NCI-H748 (cell line): Measurements from ENCODE around the gene MRPL22.
"Not testable (repeated sequence)": the region's sequence is repeated elsewhere in the genome, so short reads cannot be mapped to it uniquely, and the experiment has no call there.

ENCODE experiments used
- DNase-seq: peaks from one replicate; lab custom pipeline; 2025; ENCODE audit not compliant: unreplicated experiment; lab: John Stamatoyannopoulos, UW

MRPL22 gene

DNA sequence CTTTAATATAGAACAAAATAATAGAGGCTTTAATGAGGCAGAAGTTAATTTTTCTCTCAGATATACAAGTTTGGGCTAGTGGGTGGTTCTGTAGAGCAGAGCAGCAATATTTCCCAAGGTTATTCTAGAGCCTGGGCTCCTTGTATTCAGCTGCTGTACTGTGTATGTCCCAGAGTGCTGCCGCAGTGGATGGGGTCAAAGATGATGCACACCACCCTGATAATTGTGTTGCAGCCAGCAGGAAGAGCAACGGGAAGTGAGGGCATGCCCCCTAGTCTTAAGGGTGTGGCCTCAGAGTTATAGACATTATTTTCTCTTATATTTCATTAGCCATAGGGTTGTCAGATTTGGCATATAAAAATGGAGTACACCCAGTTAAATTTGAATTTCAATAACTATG is 48.8 kb downstream of the MRPL22 start:
- DNase-seq: peak; percentile 11

DNA sequence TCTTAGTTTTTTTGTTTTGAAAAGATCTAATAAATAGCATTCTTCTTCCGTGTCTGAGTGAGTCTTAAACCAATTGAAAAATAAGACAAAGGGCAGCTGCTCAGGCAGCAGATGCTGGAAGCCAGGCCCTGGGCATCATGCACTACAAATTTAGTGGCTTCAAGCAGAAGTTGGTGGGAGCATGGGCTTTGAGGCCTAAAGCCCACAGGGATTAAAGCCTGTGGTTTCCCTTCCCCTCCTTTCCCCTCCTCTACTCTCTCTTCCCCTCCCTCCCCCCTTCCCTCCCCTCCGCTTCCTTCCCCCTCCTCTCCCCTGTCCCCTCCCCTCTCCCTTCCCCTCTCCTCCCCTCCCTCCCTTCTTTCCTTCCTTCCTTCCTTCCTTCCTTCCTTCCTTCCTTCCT is 52.6 kb downstream of the MRPL22 start:
- no peak for DNase-seq

- peak; percentile 10 for DNase-seq
Measured at GRCh38 chr5:154995679-154996078, 54.8 kb downstream of the MRPL22 start.

GRCh38 chr5:154997746-154998145 is 56.9 kb downstream of the MRPL22 start:
- no peak for DNase-seq

GRCh38 chr5:154999865-155000264 is 59.0 kb downstream of the MRPL22 start:
- DNase-seq: no peak

DNA sequence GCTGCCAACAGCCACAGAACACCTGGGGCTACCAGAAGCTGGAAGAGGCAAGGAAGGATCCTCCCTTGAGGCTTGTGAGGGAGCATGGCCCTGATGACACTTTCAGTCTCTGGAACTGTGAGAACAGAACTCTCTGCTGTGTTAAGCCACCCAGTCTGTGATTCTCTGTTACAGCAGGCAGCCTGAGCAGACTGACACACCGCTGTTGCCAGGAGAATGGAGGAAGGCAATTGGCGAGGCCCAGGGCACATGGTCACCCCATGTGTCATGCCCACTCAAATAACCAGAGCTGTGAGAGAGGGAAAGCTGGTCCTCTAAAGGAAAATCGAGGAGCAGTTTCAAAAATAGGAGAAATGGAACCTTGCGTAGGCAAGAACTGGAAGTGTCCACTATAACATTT is 60.6 kb downstream of the MRPL22 start:
- no peak for DNase-seq

DNA sequence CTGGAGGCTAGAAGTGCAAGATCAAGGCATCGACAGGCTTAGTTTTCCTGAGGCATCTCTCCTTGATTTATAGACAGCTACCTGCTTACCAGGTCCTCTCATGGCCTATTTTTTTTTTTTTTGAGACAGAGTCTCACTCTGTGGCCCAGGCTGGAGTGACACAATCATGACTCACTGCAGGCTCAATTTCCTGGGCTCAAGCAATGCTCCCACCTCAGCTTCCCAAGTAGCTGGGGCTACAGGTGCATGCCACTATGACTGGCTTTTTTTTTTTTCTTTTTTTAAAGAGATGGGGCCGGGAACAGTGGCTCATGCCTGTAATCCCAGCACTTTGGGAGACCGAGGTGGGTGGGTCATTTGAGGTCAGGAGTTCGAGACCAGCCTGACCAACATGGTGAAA is 61.8 kb downstream of the MRPL22 start:
- DNase-seq: not testable (repeated sequence)

DNA sequence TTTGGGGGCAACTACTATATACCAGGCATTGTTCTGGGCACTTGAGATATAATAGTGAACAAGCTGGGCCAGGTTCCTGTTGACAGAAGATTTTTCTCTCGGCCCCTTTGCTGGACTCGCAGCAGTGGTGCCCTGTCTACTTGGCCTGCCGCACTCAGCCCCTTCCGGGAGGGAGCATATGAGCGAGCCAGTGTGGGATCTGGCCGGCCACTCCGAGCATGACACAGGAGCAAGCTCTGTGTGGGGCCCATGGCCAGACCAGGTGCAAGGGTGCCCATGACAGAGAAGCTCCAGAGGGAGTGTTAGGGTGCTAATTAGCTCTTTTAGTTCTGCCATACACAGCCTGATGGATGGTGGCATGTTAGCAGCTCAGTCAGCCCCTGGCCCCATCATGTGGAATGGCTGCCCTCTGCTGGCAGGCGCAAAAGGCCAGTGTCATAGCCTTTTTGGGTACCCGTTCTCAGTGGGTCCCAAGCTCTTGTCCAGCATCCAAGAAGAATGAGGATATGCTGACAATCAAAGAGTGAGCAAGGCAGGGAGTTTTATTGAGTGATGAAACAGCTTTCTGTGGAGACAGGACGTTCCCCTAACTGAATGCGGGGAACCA is 63.4 kb downstream of the MRPL22 start:
- DNase-seq: peak; percentile 24

- not testable (repeated sequence) for DNase-seq
Measured at GRCh38 chr5:155006265-155006664, 65.4 kb downstream of the MRPL22 start.

DNA sequence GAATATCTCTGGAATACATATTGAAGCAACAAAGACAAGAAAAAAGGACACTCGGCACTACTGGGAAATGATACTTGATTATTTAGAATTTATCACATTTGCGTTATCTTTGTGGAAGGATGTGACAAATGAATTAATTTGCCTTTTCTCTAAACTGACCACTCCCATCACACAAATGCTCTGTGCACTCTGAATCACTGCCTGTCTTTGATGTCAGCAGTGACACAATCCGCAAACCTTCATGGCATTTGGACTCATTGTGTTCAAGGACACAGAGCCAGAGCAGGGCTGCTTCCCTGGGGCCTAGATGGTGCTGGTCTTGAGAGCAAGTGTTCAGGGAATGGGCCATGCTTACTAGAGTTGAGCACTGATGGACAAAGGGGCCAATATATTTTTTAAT is 67.8 kb downstream of the MRPL22 start:
- no peak for DNase-seq

DNA sequence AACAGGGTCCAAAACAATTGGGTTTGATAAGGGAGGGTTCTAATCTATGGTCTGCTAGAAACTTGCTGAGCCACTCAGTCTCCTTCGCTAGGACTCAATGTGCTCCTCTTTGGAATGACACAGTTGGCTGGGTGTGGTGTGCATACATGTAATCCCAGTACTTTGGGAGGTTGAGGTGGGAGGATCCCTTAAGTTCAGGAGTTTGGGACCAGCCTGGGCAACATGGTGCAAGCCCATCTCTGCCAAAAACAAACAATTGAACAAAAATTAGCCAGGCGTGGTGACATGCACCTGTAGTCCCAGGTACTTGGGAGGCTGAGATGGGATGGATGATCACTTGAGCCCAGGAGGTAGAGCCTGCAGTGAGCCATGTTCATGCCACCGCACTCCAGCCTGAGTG is 70.0 kb downstream of the MRPL22 start:
- DNase-seq: no peak

- no peak for DNase-seq
Measured at GRCh38 chr5:155013526-155013925, 72.7 kb downstream of the MRPL22 start, which contains the start of gene KIF4B. TSS of gene KIF4B (plus strand) at chr5:155013755. CDS start at chr5:155013860, 105 bp downstream.

DNA sequence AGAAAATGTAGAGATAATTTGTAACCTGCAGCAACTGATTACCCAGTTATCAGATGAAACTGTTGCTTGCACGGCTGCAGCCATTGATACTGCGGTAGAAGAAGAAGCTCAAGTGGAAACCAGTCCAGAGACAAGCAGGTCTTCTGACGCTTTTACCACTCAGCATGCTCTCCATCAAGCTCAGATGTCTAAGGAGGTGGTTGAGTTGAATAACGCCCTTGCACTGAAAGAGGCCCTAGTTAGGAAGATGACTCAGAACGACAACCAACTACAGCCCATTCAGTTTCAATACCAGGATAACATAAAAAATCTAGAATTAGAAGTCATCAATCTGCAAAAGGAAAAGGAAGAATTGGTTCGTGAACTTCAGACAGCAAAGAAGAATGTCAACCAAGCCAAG is 74.4 kb downstream of the MRPL22 start:
- DNase-seq: no peak

DNA sequence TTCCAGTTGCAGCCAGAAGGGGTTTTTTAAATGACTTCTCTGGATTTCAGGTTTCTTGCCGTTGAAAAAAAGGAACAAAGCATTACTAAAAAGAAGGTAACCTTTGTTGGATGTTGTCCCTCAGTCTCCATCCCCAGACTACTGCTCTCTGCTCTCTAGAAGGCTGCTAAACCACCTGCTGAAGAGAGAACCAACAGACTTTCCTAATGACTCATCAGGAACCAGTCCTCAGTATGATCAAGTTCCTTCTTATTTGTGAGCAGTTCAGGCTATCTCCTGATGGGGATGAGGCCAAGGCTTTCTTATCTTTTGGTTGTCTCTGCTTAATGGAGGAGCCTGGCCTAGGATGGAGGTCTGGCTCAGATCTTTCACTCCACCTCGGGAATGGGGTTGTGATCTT is 76.7 kb downstream of the MRPL22 start:
- DNase-seq: no peak
